Adipose tissue (tissue), 3 donors: ENCODE data around the gene USP9Y. TPM values are rescaled to one million over a fixed set of nuclear protein-coding genes. Genes with fewer than 3 reads are reported as not detected.
A peak's percentile ranks its signal among the peaks of the same experiment; 100 is the strongest.

Experiments used
- H3K27ac ChIP-seq: one replicate; pipeline ENCODE4 v1.5.1; 2013; ENCODE audit warnings: low read depth, low read length
- whole genome bisulfite sequencing, 3 donors: extraction: QIAGEN DNeasy Blood & Tissue Kit; methylation state at CpG; one replicate each; pipeline ENCODE4 v1.1.7; 2013; 5-methylcytosine and 5-hydroxymethylcytosine counted together
- polyA plus RNA-seq, 3 donors: library from polyadenylated mRNA; stranded (reverse); fragments of 200-250 nt; gene quantifications; one replicate each; pipeline ENCODE4 v1.2.3, GENCODE V29; 2013
- donor health status: healthy with polysubstance abuse.
- donor health status: Bipolar disorder and iron deficiency.
- donor health status: healthy.

The USP9Y gene
- polyA plus RNA-seq, 3 donors: 0.06 to 12.7 (median 8.6) TPM

DNA sequence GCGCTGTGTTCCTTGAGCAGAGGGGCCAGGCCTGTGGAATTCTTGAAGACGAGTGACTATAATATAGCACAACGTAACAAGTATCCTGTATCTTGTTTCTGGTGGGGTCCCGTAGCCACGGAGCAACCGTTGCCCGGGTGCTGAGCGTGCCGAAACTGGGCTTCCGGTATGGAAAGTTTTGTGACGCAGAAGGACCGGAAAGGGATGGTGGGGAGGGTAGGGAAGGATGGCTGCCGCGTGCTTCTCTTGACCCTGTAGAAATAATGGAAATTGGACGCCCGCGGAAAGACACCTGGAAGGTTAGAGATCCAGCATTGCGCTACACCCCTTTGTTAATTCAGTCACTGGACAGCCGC lies 204.5 kb downstream of the USP9Y start:
- H3K27ac ChIP-seq: peak overlapping the region; percentile 88
- 1% methylated on average over 19 of the region's 19 CpGs; no CpG with 5 or more reads in 1 of the 3 donors for WGBS, 3 donors

DNA sequence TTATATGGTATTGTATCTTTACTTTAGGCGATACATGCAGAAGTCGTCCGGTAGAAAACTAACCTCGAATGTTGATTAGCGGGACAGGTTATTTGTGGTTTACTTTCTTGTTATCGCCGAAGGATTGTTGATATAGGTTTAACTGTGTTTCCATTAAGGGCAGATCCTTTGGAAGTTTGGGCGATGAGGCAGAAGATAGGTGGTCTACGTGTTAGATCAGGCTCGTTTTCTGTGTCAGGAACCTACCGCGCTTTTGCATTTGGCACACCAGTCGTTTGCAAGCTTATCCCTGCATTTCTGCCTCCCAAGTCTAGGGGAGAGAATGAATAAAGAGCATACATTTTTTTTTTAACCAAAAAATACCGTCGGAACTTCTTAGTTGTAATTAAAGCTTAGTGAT lies 204.9 kb downstream of the USP9Y start:
- 0 to 1% methylated on average over 15 of the region's 15 CpGs; no CpG with 5 or more reads in 1 of the 3 donors for WGBS, 3 donors
- H3K27ac ChIP-seq: no peak overlapping the region

Other genes starting within 250 kb of the USP9Y start
- gene DDX3Y, start 203.6 kb downstream of the USP9Y start, polyA plus RNA-seq: 10 to 100 TPM in 2 of 3 donors, under 1 TPM in 1; 0.01 to 42.6 (median 12.5) TPM